GM12891 (cell line): ENCODE data around the gene POGZ.

Experiments
- POLR2A ChIP-seq: IDR thresholded peaks from 2 replicates; pipeline ENCODE4 v1.6.1; 2011; ENCODE audit warnings: low read depth, low read length, control low read depth
- POLR2AphosphoS5 ChIP-seq: IDR thresholded peaks from 2 replicates; pipeline ENCODE4 v1.6.1; 2011; ENCODE audit warnings: low read depth, low read length, control low read depth
- SPI1 ChIP-seq: IDR thresholded peaks from 2 replicates; pipeline ENCODE4 v1.6.1; 2011; ENCODE audit warnings: low read depth, low read length, control low read depth
- TAF1 ChIP-seq: IDR thresholded peaks from 2 replicates; pipeline ENCODE4 v1.6.1; 2011; ENCODE audit warnings: low read depth, low read length, control low read depth

DNA sequence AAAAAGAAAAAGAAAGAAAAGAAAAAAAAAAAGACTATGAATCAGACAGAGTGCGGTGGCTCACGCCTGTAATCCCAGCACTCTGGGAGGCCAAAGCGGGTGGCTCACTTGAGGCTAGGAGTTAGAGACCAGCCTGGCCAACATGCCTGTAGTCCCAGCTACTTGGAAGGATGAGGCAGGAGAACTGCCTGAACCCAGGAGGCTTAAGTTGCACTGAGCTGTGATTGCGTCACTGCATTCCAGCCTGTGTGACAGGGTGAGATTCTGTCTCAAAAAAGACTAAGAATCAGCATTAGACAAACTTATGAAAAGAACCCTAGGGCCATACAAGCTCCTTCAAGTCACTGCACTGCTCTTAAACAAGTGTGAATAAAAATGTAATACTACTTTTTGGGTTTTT lies 43.1 kb downstream of the POGZ start:
- TF ChIP-seq POLR2AphosphoS5 (no peak), POLR2A (no peak), SPI1 (no peak), TAF1 (no peak)
